Neural progenitor cell (in vitro differentiated cells): ENCODE measurements around the gene CHMP6. TPM values are rescaled to one million over a fixed set of nuclear protein-coding genes. Genes with fewer than 3 reads are reported as not detected.

Experiments used
- DNase-seq: peaks from one replicate; pipeline ENCODE4 v3.0.0-alpha.2; 2016; ENCODE audit warnings: low spot score
- H2AFZ ChIP-seq: fragments of 200-600 bp; sonication (generic); replicated peaks from 2 replicates; pipeline ENCODE4 v1.6.1; 2016; ENCODE audit warnings: antibody characterized with exemption
- H3F3A ChIP-seq: fragments of 200-600 bp; sonication (generic); 2 replicates; pipeline ENCODE4 v1.6.1; 2016; ENCODE audit warnings: antibody characterized with exemption, low read depth
- H3K27ac ChIP-seq: fragments of 200-600 bp; sonication (generic); 2 replicates; pipeline ENCODE4 v1.5.1; 2016; ENCODE audit warnings: mild to moderate bottlenecking
- H3K27me3 ChIP-seq: fragments of 200-600 bp; sonication (generic); 2 replicates; pipeline ENCODE4 v1.6.1; 2016; ENCODE audit warnings: mild to moderate bottlenecking, moderate library complexity
- H3K36me3 ChIP-seq: fragments of 200-600 bp; sonication (generic); 2 replicates; pipeline ENCODE4 v1.5.1; 2016
- H3K4me1 ChIP-seq: fragments of 200-600 bp; sonication (generic); 2 replicates; pipeline ENCODE4 v1.6.1; 2016; ENCODE audit warnings: mixed run types
- H3K4me2 ChIP-seq: fragments of 200-600 bp; sonication (generic); 2 replicates; pipeline ENCODE4 v1.6.1; 2016
- H3K4me3 ChIP-seq: fragments of 200-600 bp; sonication (generic); 2 replicates; pipeline ENCODE4 v1.5.1; 2016
- H3K79me2 ChIP-seq: fragments of 200-600 bp; sonication (generic); 2 replicates; pipeline ENCODE4 v1.6.1; 2016; ENCODE audit warnings: low read depth
- H3K9ac ChIP-seq: fragments of 200-600 bp; sonication (generic); 2 replicates; pipeline ENCODE4 v1.6.1; 2016
- H3K9me3 ChIP-seq: fragments of 200-600 bp; sonication (generic); 2 replicates; pipeline ENCODE4 v1.5.1; 2016; ENCODE audit warnings: low read depth
- H4K20me1 ChIP-seq: fragments of 200-600 bp; sonication (generic); 2 replicates; pipeline ENCODE4 v1.6.1; 2016; ENCODE audit warnings: low read depth
- H3K27ac Mint-ChIP-seq: 3 replicates; pipeline ENCODE4 v1.8.0; 2021; ENCODE audit warnings: mixed read lengths
- H3K27me3 Mint-ChIP-seq: 2 replicates; pipeline ENCODE4 v1.8.0; 2022; ENCODE audit warnings: low read depth, mild to moderate bottlenecking, inconsistent platforms, moderate library complexity, mixed read lengths; ENCODE audit not compliant: insufficient read depth
- H3K36me3 Mint-ChIP-seq: 3 replicates; pipeline ENCODE4 v1.8.0; 2021; ENCODE audit warnings: mixed read lengths
- H3K4me1 Mint-ChIP-seq: 3 replicates; pipeline ENCODE4 v1.8.0; 2021; ENCODE audit warnings: mixed read lengths
- H3K4me3 Mint-ChIP-seq: 3 replicates; pipeline ENCODE4 v1.8.0; 2021; ENCODE audit warnings: mild to moderate bottlenecking, moderate library complexity, mixed read lengths
- H3K9me3 Mint-ChIP-seq: 3 replicates; pipeline ENCODE4 v1.8.0; 2020; ENCODE audit warnings: mixed read lengths
- EZH2 ChIP-seq: fragments of 200-600 bp; sonication (generic); IDR thresholded peaks from 2 replicates; pipeline ENCODE4 v1.6.1; 2017; ENCODE audit warnings: antibody characterized with exemption, mild to moderate bottlenecking, moderate library complexity
- EZH2phosphoT487 ChIP-seq: fragments of 200-600 bp; sonication (generic); IDR thresholded peaks from 2 replicates; pipeline ENCODE4 v1.6.1; 2017; ENCODE audit warnings: antibody characterized with exemption
- total RNA-seq: library from RNA; depleted of rRNA; stranded (reverse); fragments of >200 nt; gene quantifications from 2 replicates; pipeline ENCODE4 v1.2.3, GENCODE V29; 2015; ENCODE audit warnings: low replicate concordance
- TF ChIP-seq, protein P1 (sequence below): fragments of 200-600 bp; sonication (generic); IDR thresholded peaks from 2 replicates; pipeline ENCODE4 v1.5.1; 2017; ENCODE audit warnings: antibody characterized with exemption, mild to moderate bottlenecking

The CHMP6 gene
- total RNA-seq, 1 donor from 2014 or later, result 11.5 TPM

DNA sequence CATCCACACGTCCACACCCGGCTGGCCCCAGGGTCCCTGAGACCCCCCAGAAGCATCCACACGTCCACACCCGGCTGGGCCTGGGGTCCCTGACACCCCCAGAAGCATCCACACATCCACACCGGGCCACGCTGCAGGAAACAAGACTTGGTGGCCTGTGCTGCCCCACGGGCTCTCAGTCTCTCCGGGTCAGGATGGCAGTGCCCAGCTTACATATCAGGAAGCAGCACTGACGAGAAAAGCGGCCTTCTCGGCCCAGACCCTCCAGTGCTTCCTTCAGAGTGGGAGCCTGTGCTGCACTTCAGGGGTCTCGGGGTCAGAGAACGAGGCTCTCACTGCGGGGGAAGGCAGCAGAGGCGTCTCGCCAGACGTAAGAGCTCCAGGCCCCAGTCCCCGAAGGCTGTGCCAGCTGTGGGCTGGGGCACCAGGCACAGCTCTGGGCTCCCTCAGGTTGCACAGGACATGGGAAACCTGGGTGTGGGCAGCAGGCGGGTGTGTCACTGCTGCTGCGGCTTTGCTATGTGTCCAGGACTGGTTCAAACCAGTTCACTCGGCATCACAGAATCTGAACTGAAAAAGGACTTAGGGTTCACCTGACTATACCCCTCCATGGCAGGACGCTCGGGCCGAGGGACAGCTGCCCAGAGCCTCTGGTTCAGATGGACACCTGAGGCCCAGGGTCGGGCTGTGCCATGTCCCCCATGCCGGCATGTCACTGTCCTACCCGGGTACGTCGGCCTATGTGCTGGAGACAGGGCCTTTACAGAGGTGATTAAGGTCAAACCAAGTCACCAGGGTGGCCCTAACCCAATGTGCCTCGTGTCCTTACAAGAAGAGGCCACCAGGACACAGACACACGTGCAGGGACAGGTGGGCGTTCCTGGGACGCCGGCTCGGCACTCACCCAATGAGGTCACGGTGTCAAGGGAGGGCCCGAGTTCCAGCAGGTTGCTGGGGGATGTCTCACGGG lies 40.2 kb upstream of the CHMP6 start:
- H3K4me3 ChIP-seq, result no peak overlapping the region
- no peaks in the 10 kb centered on the region for H3K9me3 ChIP-seq
- H3K36me3 Mint-ChIP-seq, result peaks cover 19% of the 10 kb centered on the region
- H3F3A ChIP-seq, result peaks cover 15% of the 10 kb centered on the region
- no peak overlapping the region for H3K4me3 Mint-ChIP-seq
- H3K27me3 ChIP-seq, result no peaks in the 10 kb centered on the region
- no peak overlapping the region for H3K4me2 ChIP-seq
- no peaks in the 10 kb centered on the region for H4K20me1 ChIP-seq
- H3K9ac ChIP-seq, result no peak overlapping the region
- no peak overlapping the region for H3K27ac ChIP-seq
- H3K79me2 ChIP-seq, result no peaks in the 10 kb centered on the region
- peaks cover 9% of the 10 kb centered on the region for H3K4me1 Mint-ChIP-seq
- H3K9me3 Mint-ChIP-seq, result peaks cover 4% of the 10 kb centered on the region
- no peak overlapping the region for H2AFZ ChIP-seq
- no peak overlapping the region for H3K27ac Mint-ChIP-seq
- peaks cover 10% of the 10 kb centered on the region for H3K27me3 Mint-ChIP-seq
- TF ChIP-seq EZH2phosphoT487 (no peak), EZH2 (no peak)
- TF ChIP-seq, protein P1, sequence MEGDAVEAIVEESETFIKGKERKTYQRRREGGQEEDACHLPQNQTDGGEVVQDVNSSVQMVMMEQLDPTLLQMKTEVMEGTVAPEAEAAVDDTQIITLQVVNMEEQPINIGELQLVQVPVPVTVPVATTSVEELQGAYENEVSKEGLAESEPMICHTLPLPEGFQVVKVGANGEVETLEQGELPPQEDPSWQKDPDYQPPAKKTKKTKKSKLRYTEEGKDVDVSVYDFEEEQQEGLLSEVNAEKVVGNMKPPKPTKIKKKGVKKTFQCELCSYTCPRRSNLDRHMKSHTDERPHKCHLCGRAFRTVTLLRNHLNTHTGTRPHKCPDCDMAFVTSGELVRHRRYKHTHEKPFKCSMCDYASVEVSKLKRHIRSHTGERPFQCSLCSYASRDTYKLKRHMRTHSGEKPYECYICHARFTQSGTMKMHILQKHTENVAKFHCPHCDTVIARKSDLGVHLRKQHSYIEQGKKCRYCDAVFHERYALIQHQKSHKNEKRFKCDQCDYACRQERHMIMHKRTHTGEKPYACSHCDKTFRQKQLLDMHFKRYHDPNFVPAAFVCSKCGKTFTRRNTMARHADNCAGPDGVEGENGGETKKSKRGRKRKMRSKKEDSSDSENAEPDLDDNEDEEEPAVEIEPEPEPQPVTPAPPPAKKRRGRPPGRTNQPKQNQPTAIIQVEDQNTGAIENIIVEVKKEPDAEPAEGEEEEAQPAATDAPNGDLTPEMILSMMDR, result no peak
- peaks cover 5% of the 10 kb centered on the region for H3K36me3 ChIP-seq
- H3K4me1 ChIP-seq, result peaks cover 10% of the 10 kb centered on the region
- no peak for DNase-seq

DNA sequence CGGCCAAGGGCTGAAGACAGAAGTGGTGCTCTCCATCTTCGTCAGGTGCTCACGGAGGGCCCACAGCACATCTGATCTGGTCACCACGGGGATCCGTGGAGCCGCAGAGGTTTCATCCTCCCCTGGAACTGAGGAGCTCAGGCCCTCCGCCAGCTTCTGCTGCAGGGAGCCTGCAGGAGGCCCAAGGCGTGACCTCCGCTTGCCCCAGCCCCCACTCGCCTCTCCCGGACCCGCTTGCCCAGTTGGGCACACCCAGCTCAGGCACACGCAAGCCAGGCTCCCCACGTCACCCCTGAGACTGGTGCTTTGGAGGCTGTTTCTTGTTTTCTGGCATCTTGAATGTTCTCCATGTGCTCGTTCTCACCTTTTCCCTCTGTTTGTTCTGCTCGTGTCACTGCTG lies 39.4 kb upstream of the CHMP6 start:
- DNase-seq, result no peak
- H3K9me3 Mint-ChIP-seq, result peaks cover 4% of the 10 kb centered on the region
- peaks cover 9% of the 10 kb centered on the region for H3K4me1 Mint-ChIP-seq
- Histone ChIP-seq H3K4me3 (no peak overlapping the region), H3K9ac (no peak overlapping the region), H3K79me2 (no peaks in the 10 kb centered on the region), H3K36me3 (peaks cover 5% of the 10 kb centered on the region), H2AFZ (no peak overlapping the region), H3K9me3 (no peaks in the 10 kb centered on the region), H3F3A (peaks cover 18% of the 10 kb centered on the region), H3K27ac (no peak overlapping the region), H3K27me3 (no peaks in the 10 kb centered on the region), H3K4me2 (no peak overlapping the region), H3K4me1 (peaks cover 14% of the 10 kb centered on the region), H4K20me1 (no peaks in the 10 kb centered on the region)
- TF ChIP-seq, protein P1, result no peak
- TF ChIP-seq EZH2phosphoT487, result no peak
- no peak for TF ChIP-seq EZH2
- no peak overlapping the region for H3K27ac Mint-ChIP-seq
- peaks cover 10% of the 10 kb centered on the region for H3K27me3 Mint-ChIP-seq
- no peak overlapping the region for H3K4me3 Mint-ChIP-seq
- peaks cover 10% of the 10 kb centered on the region for H3K36me3 Mint-ChIP-seq

DNA sequence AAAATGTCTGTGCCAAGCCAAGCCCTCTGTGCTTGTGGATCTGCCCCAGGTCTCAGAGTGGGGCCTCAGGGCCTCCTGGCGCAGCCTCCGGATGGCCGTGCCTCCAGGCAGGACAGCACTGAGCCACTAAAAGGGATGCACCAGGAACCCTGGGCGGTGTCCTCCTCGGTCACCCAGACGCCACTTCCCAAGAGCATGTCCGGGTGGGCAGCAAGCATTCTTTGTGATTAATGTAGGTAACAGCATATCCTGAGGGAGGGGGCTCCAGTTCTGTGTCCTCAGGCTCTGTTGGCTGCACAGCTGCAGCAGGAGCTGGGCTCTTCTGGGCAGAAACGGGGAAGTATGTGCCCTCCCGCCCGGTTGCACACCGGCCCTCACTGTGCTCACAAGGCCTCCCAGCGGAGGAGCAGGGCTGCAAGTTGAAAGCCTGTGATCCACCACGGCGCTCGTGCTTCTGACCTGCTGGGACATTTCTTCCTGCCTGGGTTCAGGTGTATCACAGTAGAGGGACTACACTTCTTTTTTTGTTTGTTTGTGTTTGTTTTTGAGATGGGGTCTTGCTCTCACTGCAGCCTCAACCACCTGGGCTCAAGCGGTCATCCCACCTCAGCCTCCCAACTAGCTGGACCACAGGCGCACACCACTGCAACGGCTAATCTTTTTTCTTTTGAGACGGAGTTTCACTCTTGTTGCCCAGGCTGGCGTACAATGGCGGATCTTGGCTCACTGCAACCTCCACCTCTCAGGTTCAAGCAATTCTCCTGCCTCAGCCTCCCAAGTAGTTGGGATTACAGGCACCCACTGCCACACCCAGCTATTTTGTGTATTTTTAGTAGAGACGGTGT lies 37.9 kb upstream of the CHMP6 start:
- TF ChIP-seq EZH2 (no peak), EZH2phosphoT487 (no peak)
- TF ChIP-seq, protein P1, result no peak
- Histone ChIP-seq H3K4me1 (peaks cover 20% of the 10 kb centered on the region), H3K27me3 (no peaks in the 10 kb centered on the region), H3K27ac (no peak overlapping the region), H3K4me3 (no peak overlapping the region), H3K79me2 (no peaks in the 10 kb centered on the region), H3K9me3 (no peaks in the 10 kb centered on the region), H3K9ac (no peak overlapping the region), H4K20me1 (no peaks in the 10 kb centered on the region), H3K36me3 (peaks cover 5% of the 10 kb centered on the region), H3F3A (peaks cover 18% of the 10 kb centered on the region), H2AFZ (no peak overlapping the region), H3K4me2 (no peak overlapping the region)
- H3K36me3 Mint-ChIP-seq, result peaks cover 10% of the 10 kb centered on the region
- H3K27me3 Mint-ChIP-seq, result peaks cover 8% of the 10 kb centered on the region
- no peak overlapping the region for H3K4me3 Mint-ChIP-seq
- peak; percentile 1 for DNase-seq
- H3K27ac Mint-ChIP-seq, result no peak overlapping the region
- H3K9me3 Mint-ChIP-seq, result peaks cover 4% of the 10 kb centered on the region
- peaks cover 12% of the 10 kb centered on the region for H3K4me1 Mint-ChIP-seq
